Esophagus muscularis mucosa (tissue), 4 donors: Measurements from ENCODE around the gene COX18.

Experiments
- CTCF ChIP-seq, 3 experiments: fragments of 200-600 bp in 2 of 3; fragments of 450-650 bp in 1 of 3; sonication (generic) in 2 of 3; IDR thresholded peaks; one replicate each; pipeline ENCODE4 v1.5.1; 2017 to 2019; ENCODE audit warnings: antibody characterized with exemption in 3 of 3, mild to moderate bottlenecking in 2 of 3, moderate library complexity in 1 of 3
- EP300 ChIP-seq: sonication (generic); formaldehyde crosslinking; IDR thresholded peaks from one replicate; pipeline ENCODE4 v1.6.1; 2017; ENCODE audit warnings: antibody characterized with exemption
- POLR2A ChIP-seq: fragments of 450-650 bp; IDR thresholded peaks from one replicate; pipeline ENCODE4 v1.6.1; 2017; ENCODE audit warnings: antibody characterized with exemption, moderate library complexity, mild to moderate bottlenecking, low read depth
- POLR2AphosphoS5 ChIP-seq, 2 donors: sonication (generic); formaldehyde crosslinking; IDR thresholded peaks; one replicate each; pipeline ENCODE4 v1.6.1; 2017; ENCODE audit warnings: antibody characterized with exemption in 2 of 2

GRCh38 chr4:73092868-73093267 lies 23.4 kb upstream of the COX18 start:
- no peak for TF ChIP-seq CTCF (IDR thresholded peaks at IDR 0.05)
- TF ChIP-seq POLR2A, result no peak
- no peak for TF ChIP-seq EP300
- TF ChIP-seq POLR2AphosphoS5 (IDR thresholded peaks at IDR 0.05), result no peak
